HG03097 (cell line): ENCODE data around the gene GRIA2.

Source experiments
- ATAC-seq: cut with Tn5 transposase; IDR thresholded peaks from one replicate; pipeline ENCODE4 v1.9.1; 2021; ENCODE audit not compliant: unreplicated experiment, low FRiP score

Gene GRIA2

DNA sequence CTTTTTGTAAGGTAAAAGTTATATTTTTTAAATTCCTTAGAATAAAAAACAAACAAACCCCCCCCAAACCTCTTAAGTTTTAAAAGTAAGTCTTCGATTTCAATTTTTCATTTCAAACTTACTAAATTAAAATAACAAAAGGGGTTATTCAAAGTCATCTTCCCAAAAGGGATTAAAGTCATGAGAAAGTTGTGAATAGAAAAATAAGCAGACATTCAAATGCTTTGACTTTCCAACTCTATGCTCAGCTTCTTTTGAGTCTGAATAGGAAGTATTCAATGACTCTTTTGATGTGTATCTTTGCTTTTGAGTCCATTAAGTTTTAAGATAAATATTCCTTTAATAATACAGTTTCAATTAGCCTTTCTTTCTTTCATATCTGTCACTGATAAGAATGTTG, 138.3 kb downstream of the GRIA2 start:
- ATAC-seq, result no peak

GRCh38 chr4:157363360-157363759, 142.8 kb downstream of the GRIA2 start:
- ATAC-seq, result no peak

DNA sequence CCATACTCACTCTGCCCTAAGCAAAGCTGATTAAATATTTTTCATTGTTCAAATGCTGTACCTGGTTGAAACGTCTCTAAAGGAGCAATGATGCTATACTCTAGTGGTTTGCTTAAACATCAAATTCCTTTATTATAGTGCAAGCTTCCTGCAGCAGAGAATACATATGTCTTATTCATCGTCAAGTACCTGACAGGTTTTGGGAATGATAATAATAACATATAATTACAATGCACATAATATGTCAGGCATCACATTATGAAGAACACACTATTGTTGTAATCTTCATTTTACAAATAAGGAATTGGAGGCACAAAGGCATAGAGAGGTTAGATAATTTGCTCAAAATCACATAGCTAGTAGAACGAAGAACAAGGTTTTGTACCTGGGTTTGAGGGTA, 151.6 kb downstream of the GRIA2 start:
- no peak for ATAC-seq

DNA sequence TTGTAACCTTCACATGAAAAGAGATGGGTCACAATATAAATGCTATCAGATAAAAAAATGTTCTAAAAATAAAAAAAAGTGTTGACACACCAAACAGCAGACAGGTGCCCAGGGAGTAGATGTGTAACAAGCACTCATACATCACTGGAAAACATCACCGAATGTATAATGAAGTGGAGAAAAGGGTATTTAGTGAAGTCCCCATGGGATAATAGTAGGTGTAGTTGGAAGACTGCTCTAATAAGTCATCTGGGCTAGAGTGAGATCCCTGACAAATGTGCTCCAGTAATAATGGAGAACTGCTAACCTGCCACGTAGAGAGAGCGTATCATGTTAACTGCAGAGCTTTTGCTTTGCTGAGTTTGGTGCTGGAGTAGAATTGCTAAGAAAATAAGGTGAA, 152.0 kb downstream of the GRIA2 start:
- ATAC-seq, result no peak

DNA sequence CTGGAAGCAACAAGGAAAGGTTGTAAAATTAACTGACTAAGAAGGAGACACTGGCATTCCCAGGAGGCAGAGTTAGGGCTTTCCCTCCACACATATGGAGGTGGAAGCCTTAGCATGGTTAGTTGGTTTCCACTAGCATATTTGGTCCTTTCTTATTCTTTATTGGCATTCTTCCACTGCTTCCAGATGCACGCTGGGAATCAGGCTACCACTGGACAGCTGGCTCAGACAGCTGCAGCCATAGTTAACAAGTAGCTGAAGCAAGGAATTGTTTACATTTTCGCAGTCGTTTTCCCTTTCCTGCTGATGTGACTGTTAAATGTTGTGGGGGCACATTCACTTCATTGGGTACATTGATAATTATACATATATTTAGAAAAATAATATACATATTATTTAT, 169.2 kb downstream of the GRIA2 start:
- no peak for ATAC-seq

GRCh38 chr4:157405070-157405469, 184.5 kb downstream of the GRIA2 start:
- no peak for ATAC-seq
